Nephron (organoid): ENCODE data around the gene PCDH15.

Experiments used
- H3K27ac Mint-ChIP-seq, 3 experiments: 2 replicates each; pipeline ENCODE4 v1.8.0; 2020; ENCODE audit warnings: mixed read lengths in 3 of 3, mild to moderate bottlenecking in 2 of 3, moderate library complexity in 1 of 3
- H3K27me3 Mint-ChIP-seq: 2 replicates; pipeline ENCODE4 v1.8.0; 2021; ENCODE audit warnings: low read depth, mild to moderate bottlenecking, moderate library complexity, mixed read lengths
- H3K36me3 Mint-ChIP-seq: 2 replicates; pipeline ENCODE4 v1.8.0; 2020; ENCODE audit warnings: low read depth, mixed read lengths
- H3K4me1 Mint-ChIP-seq: 2 replicates; pipeline ENCODE4 v1.8.0; 2020; ENCODE audit warnings: mixed read lengths
- H3K4me3 Mint-ChIP-seq, 3 experiments: 2 replicates each; pipeline ENCODE4 v1.8.0; 2020; ENCODE audit warnings: mild to moderate bottlenecking in 3 of 3, mixed read lengths in 3 of 3, moderate library complexity in 2 of 3
- H3K9me3 Mint-ChIP-seq: 2 replicates; pipeline ENCODE4 v1.8.0; 2020; ENCODE audit warnings: mixed read lengths
- CTCF ChIP-seq, 3 experiments: fragments of 200-600 bp; sonication (generic); IDR thresholded peaks; one replicate each; pipeline ENCODE4 v1.5.0; 2021; ENCODE audit warnings: antibody characterized with exemption in 3 of 3; ENCODE audit not compliant: unreplicated experiment in 3 of 3

Gene PCDH15

GRCh38 chr10:54372179-54372578 is 428.9 kb downstream of the PCDH15 start:
- TF ChIP-seq CTCF (IDR thresholded peaks at IDR 0.05; ENCODE audit: unreplicated experiment in 3 of 3) = no peak
- no peaks in the 10 kb centered on the region for H3K36me3 Mint-ChIP-seq
- H3K9me3 Mint-ChIP-seq = no peaks in the 10 kb centered on the region
- no peak overlapping the region for H3K27ac Mint-ChIP-seq
- no peak overlapping the region for H3K4me3 Mint-ChIP-seq
- no peaks in the 10 kb centered on the region for H3K4me1 Mint-ChIP-seq
- H3K27me3 Mint-ChIP-seq = no peaks in the 10 kb centered on the region

- Mint-ChIP-seq H3K27me3 (no peaks in the 10 kb centered on the region), H3K4me1 (no peaks in the 10 kb centered on the region), H3K27ac (no peak overlapping the region), H3K4me3 (no peak overlapping the region), H3K9me3 (no peaks in the 10 kb centered on the region), H3K36me3 (no peaks in the 10 kb centered on the region)
- no peak for TF ChIP-seq CTCF (IDR thresholded peaks at IDR 0.05; ENCODE audit: unreplicated experiment in 3 of 3)
Measured at GRCh38 chr10:54368984-54369383, 432.0 kb downstream of the PCDH15 start.

- H3K27me3 Mint-ChIP-seq = no peaks in the 10 kb centered on the region
- no peak for TF ChIP-seq CTCF (IDR thresholded peaks at IDR 0.05; ENCODE audit: unreplicated experiment in 3 of 3)
- H3K36me3 Mint-ChIP-seq = no peaks in the 10 kb centered on the region
- no peaks in the 10 kb centered on the region for H3K9me3 Mint-ChIP-seq
- H3K4me1 Mint-ChIP-seq = no peaks in the 10 kb centered on the region
- H3K27ac Mint-ChIP-seq = no peak overlapping the region
- H3K4me3 Mint-ChIP-seq = no peak overlapping the region
Measured at GRCh38 chr10:54363390-54363789, 437.6 kb downstream of the PCDH15 start.

GRCh38 chr10:54342058-54342457 is 459.0 kb downstream of the PCDH15 start:
- H3K4me1 Mint-ChIP-seq = no peaks in the 10 kb centered on the region
- H3K27ac Mint-ChIP-seq = no peak overlapping the region
- no peak overlapping the region for H3K4me3 Mint-ChIP-seq
- peaks cover 25% of the 10 kb centered on the region for H3K36me3 Mint-ChIP-seq
- TF ChIP-seq CTCF (IDR thresholded peaks at IDR 0.05; ENCODE audit: unreplicated experiment in 3 of 3) = no peak
- peaks cover 21% of the 10 kb centered on the region for H3K9me3 Mint-ChIP-seq
- peaks cover 6% of the 10 kb centered on the region for H3K27me3 Mint-ChIP-seq

- Mint-ChIP-seq H3K27me3 (no peaks in the 10 kb centered on the region), H3K27ac (no peak overlapping the region), H3K4me1 (no peaks in the 10 kb centered on the region), H3K36me3 (peaks cover 2% of the 10 kb centered on the region), H3K4me3 (no peak overlapping the region), H3K9me3 (peaks cover 2% of the 10 kb centered on the region)
- no peak for TF ChIP-seq CTCF (IDR thresholded peaks at IDR 0.05; ENCODE audit: unreplicated experiment in 3 of 3)
Measured at GRCh38 chr10:54335296-54335695, 465.7 kb downstream of the PCDH15 start.

GRCh38 chr10:54319341-54319740 is 481.7 kb downstream of the PCDH15 start:
- TF ChIP-seq CTCF (IDR thresholded peaks at IDR 0.05; ENCODE audit: unreplicated experiment in 3 of 3) = no peak
- Mint-ChIP-seq H3K4me3 (no peak overlapping the region), H3K36me3 (peaks cover 7% of the 10 kb centered on the region), H3K27me3 (no peaks in the 10 kb centered on the region), H3K4me1 (no peaks in the 10 kb centered on the region), H3K27ac (no peak overlapping the region), H3K9me3 (no peaks in the 10 kb centered on the region)
